Measurements from ENCODE around the gene C3orf22. TPM values are rescaled to one million over a fixed set of nuclear protein-coding genes. Genes with fewer than 3 reads are reported as not detected.
A peak's percentile ranks its signal among the peaks of the same experiment; 100 is the strongest.

C3orf22 gene
- total RNA-seq, 1 donor from 2014 or later = not detected

GRCh38 chr3:126557415-126557745, 1.4 kb downstream of the C3orf22 start:
- ATAC-seq = no peak

GRCh38 chr3:126556637-126557414, 1.9 kb downstream of the C3orf22 start:
- ATAC-seq = peak; percentile 27
- no peak for DNase-seq (ENCODE audit: low spot score)

More at GRCh38 chr3:126557415-126557745, 1.4 kb downstream of the C3orf22 start:
- DNase-seq (ENCODE audit: low spot score) = peak; percentile 40

GRCh38 chr3:126555795-126556636, 2.7 kb downstream of the C3orf22 start:
- ATAC-seq = no peak
- DNase-seq (ENCODE audit: low spot score) = peak; percentile 40

- ATAC-seq (peak; percentile 25), DNase-seq (ENCODE audit: low spot score) (peak; percentile 34)
These were observed 3.9 kb downstream of the C3orf22 start for GRCh38 chr3:126554560-126555525.

GRCh38 chr3:126553284-126554084, 5.2 kb downstream of the C3orf22 start:
- ATAC-seq (no peak), DNase-seq (ENCODE audit: low spot score) (no peak)

- DNase-seq (ENCODE audit: low spot score) = no peak
- ATAC-seq = no peak
These were observed 5.9 kb downstream of the C3orf22 start for GRCh38 chr3:126552688-126553283.

- DNase-seq (ENCODE audit: low spot score) (peak; percentile 35), ATAC-seq (no peak)
These were observed 6.7 kb downstream of the C3orf22 start for GRCh38 chr3:126551839-126552687.

- no peak for ATAC-seq
- peak; percentile 38 for DNase-seq (ENCODE audit: low spot score)
These were observed 7.5 kb downstream of the C3orf22 start for GRCh38 chr3:126551121-126551838.

- ATAC-seq (no peak), DNase-seq (ENCODE audit: low spot score) (peak; percentile 43)
These were observed 8.2 kb downstream of the C3orf22 start for GRCh38 chr3:126550488-126551051.

- ATAC-seq = no peak
- no peak for DNase-seq (ENCODE audit: low spot score)
These were observed 8.8 kb downstream of the C3orf22 start for GRCh38 chr3:126549861-126550487.

- DNase-seq (ENCODE audit: low spot score) (no peak), ATAC-seq (no peak)
These were observed 9.9 kb downstream of the C3orf22 start for GRCh38 chr3:126548556-126549466.

GRCh38 chr3:126547721-126548120, 11.0 kb downstream of the C3orf22 start:
- DNase-seq (ENCODE audit: low spot score) = no peak
- no peak for ATAC-seq

GRCh38 chr3:126546549-126547239, 12.0 kb downstream of the C3orf22 start:
- no peak for ATAC-seq
- DNase-seq (ENCODE audit: low spot score) = no peak

- no peak for ATAC-seq
- no peak for DNase-seq (ENCODE audit: low spot score)
These were observed 12.7 kb downstream of the C3orf22 start for GRCh38 chr3:126546013-126546412.

- DNase-seq (ENCODE audit: low spot score) (no peak), ATAC-seq (no peak)
These were observed 13.2 kb downstream of the C3orf22 start for GRCh38 chr3:126545544-126545943.

Data from left lobe of liver (tissue), 2 donors.